Bronchial epithelial cell (primary cell): ENCODE data around the gene PAK6. TPM values are rescaled to one million over a fixed set of nuclear protein-coding genes. Genes with fewer than 3 reads are reported as not detected.

Experiments
- DNase-seq: peaks from one replicate; pipeline ENCODE4 v3.0.0-alpha.2; 2010; ENCODE audit warnings: low read depth
- FAIRE-seq: peaks from 2 replicates; lab custom pipeline; 2011; peaks lifted over from hg19 to GRCh38; lab: Jason Lieb, UNC
- H3K27me3 ChIP-seq: 2 replicates; pipeline ENCODE4 v1.5.1; 2011; ENCODE audit warnings: low read length; ENCODE audit not compliant: control insufficient read depth, insufficient read depth
- H3K36me3 ChIP-seq: 2 replicates; pipeline ENCODE4 v1.5.1; 2011; ENCODE audit warnings: low read length; ENCODE audit not compliant: control insufficient read depth, insufficient read depth
- H3K4me3 ChIP-seq: 2 replicates; pipeline ENCODE4 v1.5.1; 2011; ENCODE audit warnings: mild to moderate bottlenecking, low read depth, low read length, control low read depth
- total RNA-seq: library from RNA; depleted of rRNA; stranded (reverse); fragments of >200 nt; gene quantifications from 2 replicates; pipeline ENCODE4 v1.2.1, GENCODE V29; 2014
- TF ChIP-seq, protein P1 (sequence below): IDR thresholded peaks from 2 replicates; pipeline ENCODE4 v1.5.1; 2011; ENCODE audit warnings: mild to moderate bottlenecking, moderate library complexity, low read length, control low read depth, inconsistent platforms; ENCODE audit not compliant: insufficient read depth, severe bottlenecking

The PAK6 gene
- total RNA-seq, 1 donor from 2014 or later: 11.6 TPM

GRCh38 chr15:40300367-40300766 lies 61.5 kb downstream of the PAK6 start:
- no peaks in the 10 kb centered on the region for H3K36me3 ChIP-seq
- no peak for DNase-seq
- peaks cover 5% of the 10 kb centered on the region for H3K27me3 ChIP-seq
- TF ChIP-seq, protein P1, sequence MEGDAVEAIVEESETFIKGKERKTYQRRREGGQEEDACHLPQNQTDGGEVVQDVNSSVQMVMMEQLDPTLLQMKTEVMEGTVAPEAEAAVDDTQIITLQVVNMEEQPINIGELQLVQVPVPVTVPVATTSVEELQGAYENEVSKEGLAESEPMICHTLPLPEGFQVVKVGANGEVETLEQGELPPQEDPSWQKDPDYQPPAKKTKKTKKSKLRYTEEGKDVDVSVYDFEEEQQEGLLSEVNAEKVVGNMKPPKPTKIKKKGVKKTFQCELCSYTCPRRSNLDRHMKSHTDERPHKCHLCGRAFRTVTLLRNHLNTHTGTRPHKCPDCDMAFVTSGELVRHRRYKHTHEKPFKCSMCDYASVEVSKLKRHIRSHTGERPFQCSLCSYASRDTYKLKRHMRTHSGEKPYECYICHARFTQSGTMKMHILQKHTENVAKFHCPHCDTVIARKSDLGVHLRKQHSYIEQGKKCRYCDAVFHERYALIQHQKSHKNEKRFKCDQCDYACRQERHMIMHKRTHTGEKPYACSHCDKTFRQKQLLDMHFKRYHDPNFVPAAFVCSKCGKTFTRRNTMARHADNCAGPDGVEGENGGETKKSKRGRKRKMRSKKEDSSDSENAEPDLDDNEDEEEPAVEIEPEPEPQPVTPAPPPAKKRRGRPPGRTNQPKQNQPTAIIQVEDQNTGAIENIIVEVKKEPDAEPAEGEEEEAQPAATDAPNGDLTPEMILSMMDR: no peak
- FAIRE-seq: no peak
- no peak overlapping the region for H3K4me3 ChIP-seq

DNA sequence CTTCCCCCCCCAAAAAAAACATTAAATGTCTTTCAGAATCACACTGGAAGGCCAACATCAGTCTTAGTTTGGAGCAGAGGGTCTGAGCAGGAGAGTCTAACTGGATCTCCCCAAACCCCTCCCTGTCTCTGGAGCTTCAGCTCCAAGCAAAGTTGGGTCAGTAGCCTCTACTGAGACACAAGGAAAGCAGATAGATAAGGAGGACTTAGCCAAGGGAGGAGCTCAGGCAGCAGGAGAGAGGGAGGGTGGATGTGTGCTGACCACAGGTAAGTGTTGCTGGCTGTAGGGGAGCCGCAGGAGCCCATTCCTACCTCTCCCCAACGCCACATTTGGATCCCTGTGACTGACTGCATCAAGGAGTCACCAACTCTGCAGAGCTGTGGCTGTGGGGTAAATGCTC lies 61.9 kb downstream of the PAK6 start:
- TF ChIP-seq, protein P1: no peak
- no peak overlapping the region for H3K4me3 ChIP-seq
- no peak for DNase-seq
- no peaks in the 10 kb centered on the region for H3K36me3 ChIP-seq
- H3K27me3 ChIP-seq: peaks cover 4% of the 10 kb centered on the region
- no peak for FAIRE-seq

- DNase-seq: no peak
- H3K4me3 ChIP-seq: no peak overlapping the region
- no peak for FAIRE-seq
Measured at GRCh38 chr15:40301467-40302179, 62.8 kb downstream of the PAK6 start.

DNA sequence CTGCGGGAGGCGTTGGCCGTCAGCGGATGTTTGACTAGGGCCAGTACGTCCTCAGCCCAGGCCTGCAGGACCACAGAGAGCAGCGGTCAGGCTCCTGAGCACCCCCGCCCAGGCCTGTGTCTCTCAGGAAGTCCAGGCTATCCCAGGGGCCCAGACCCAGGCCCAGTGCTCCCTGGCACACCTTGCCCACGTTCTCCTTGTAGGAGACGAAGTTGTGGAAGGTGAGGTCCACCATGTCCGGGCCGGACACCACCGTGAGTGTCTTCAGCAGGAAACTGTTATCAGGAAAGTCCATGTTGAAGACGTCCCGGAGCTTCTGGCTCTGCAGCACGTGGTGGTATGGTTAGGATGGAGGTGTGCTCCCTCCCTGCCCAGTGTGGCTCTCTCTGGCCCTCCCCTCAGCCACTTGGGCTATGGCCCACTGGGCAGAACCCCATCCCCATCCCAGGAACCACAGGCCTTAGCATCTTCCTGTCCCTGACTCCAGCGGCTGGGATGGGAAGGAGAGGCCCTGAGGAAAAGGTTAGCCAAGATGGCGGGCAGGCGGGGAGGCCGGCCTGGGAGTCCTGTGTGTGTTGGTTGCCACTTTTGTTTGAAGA lies 63.5 kb downstream of the PAK6 start:
- DNase-seq: no peak
- TF ChIP-seq, protein P1: no peak
- no peak for FAIRE-seq
- H3K4me3 ChIP-seq: no peak overlapping the region
- H3K27me3 ChIP-seq: peaks cover 3% of the 10 kb centered on the region
- H3K36me3 ChIP-seq: no peaks in the 10 kb centered on the region

More at GRCh38 chr15:40301467-40302179, 62.8 kb downstream of the PAK6 start:
- Histone ChIP-seq H3K27me3 (peaks cover 2% of the 10 kb centered on the region), H3K36me3 (no peaks in the 10 kb centered on the region)
- TF ChIP-seq, protein P1: no peak

- TF ChIP-seq, protein P1: no peak
- no peak for FAIRE-seq
- no peak for DNase-seq
- Histone ChIP-seq H3K4me3 (no peak overlapping the region), H3K27me3 (peaks cover 3% of the 10 kb centered on the region), H3K36me3 (no peaks in the 10 kb centered on the region)
Measured at GRCh38 chr15:40302981-40303380, 64.1 kb downstream of the PAK6 start.

DNA sequence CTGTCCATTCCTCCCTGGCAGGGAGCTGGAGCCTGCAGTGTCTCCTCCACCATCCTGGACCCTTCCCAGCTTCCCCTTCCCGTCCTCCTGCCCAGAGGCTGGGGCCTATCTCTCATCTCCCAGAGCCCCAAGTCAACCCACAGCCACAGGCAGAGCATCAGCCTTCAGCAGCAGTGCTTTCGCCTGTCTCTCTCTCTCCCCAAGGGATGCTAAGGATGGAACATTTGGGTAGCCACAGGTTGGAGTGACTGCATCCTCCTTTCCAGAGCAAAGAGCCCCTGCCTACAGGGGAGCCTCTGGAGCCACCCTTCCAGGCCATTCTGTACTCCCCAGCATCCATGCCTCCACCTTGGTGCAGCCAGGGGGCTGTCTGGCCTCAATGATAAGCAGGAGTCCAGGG lies 64.7 kb downstream of the PAK6 start:
- Histone ChIP-seq H3K27me3 (peaks cover 3% of the 10 kb centered on the region), H3K4me3 (no peak overlapping the region), H3K36me3 (no peaks in the 10 kb centered on the region)
- FAIRE-seq: no peak
- no peak for DNase-seq
- TF ChIP-seq, protein P1: no peak
